AG04450 (cell line): Measurements from ENCODE around the gene ATP23. TPM values are rescaled to one million over a fixed set of nuclear protein-coding genes. Genes with fewer than 3 reads are reported as not detected.

Source experiments
- CTCF ChIA-PET: fragments of 300-600, 350-600 bp; formaldehyde crosslinking; extraction: SDS; loops from one replicate; lab custom pipeline; 2022; ENCODE audit warnings: antibody characterized with exemption, inconsistent platforms; lab: Charles Lee
- POLR2A ChIA-PET: fragments of 350-600 bp; formaldehyde crosslinking; extraction: SDS; loops from one replicate; lab custom pipeline; 2021; ENCODE audit warnings: antibody characterized with exemption, inconsistent platforms; lab: Yijun Ruan, JAX
- DNase-seq: peaks from one replicate; pipeline ENCODE4 v3.0.0-alpha.2; 2011; ENCODE audit warnings: low read depth, low spot score
- H3K27ac ChIP-seq: one replicate; pipeline ENCODE4 v1.5.1; 2012; ENCODE audit warnings: low read depth, low read length, control low read depth
- H3K27me3 ChIP-seq: one replicate; pipeline ENCODE4 v1.6.0; 2012; ENCODE audit warnings: low read length; ENCODE audit not compliant: control insufficient read depth, insufficient read depth
- H3K4me3 ChIP-seq: 2 replicates; pipeline ENCODE4 v1.5.1; 2011; ENCODE audit warnings: mild to moderate bottlenecking, low read depth, low read length, control low read depth
- H3K9me3 ChIP-seq: 2 replicates; pipeline ENCODE4 v1.5.1; 2012; ENCODE audit warnings: low read length; ENCODE audit not compliant: control insufficient read depth, insufficient read depth
- CTCF ChIP-seq: IDR thresholded peaks from 2 replicates; pipeline ENCODE4 v1.5.1; 2011; ENCODE audit warnings: low read depth, low read length, control low read depth, inconsistent platforms
- polyA minus RNA-seq: library from RNA; depleted of rRNA, polyadenylated mRNA; stranded (reverse); fragments of >200 nt; gene quantifications from 2 replicates; pipeline ENCODE4 v1.2.3, GENCODE V29; 2011; rRNA and poly(A)+ RNA removed
- polyA plus RNA-seq: library from polyadenylated mRNA; depleted of rRNA; stranded (reverse); fragments of >200 nt; gene quantifications from 2 replicates; pipeline ENCODE4 v1.2.3, GENCODE V29; 2011; rRNA removed

The ATP23 gene, protein sequence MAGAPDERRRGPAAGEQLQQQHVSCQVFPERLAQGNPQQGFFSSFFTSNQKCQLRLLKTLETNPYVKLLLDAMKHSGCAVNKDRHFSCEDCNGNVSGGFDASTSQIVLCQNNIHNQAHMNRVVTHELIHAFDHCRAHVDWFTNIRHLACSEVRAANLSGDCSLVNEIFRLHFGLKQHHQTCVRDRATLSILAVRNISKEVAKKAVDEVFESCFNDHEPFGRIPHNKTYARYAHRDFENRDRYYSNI
- polyA plus RNA-seq = 8.8 and 13.1 TPM in 2 replicates
- 7.6 and 8.1 TPM in 2 replicates for polyA minus RNA-seq

- DNase-seq = peak; percentile 67
- Histone ChIP-seq H3K27ac (peak within 1 kb of the TSS; percentile 55), H3K9me3 (no peaks in the 10 kb centered on the region; the same call in 1 of the 2 replicates), H3K4me3 (peak within 1 kb of the TSS; percentile 77), H3K27me3 (no peaks in the 10 kb centered on the region)
- POLR2A ChIA-PET = interaction anchor here (0.7 to 1.3 kb wide), 3 partner anchors 22 to 94 kb away, joined by 3 to 4 read pairs (median 3); partner anchors contain the start of gene CTDSP2
- no peak for TF ChIP-seq CTCF
- CTCF ChIA-PET = no interaction called here
These were observed at the start of gene ATP23 for GRCh38 chr12:57941165-57941894. Gene ATP23 (plus strand): TSS chr12:57941567. CDS start chr12:57941702, 135 bp downstream.

DNA sequence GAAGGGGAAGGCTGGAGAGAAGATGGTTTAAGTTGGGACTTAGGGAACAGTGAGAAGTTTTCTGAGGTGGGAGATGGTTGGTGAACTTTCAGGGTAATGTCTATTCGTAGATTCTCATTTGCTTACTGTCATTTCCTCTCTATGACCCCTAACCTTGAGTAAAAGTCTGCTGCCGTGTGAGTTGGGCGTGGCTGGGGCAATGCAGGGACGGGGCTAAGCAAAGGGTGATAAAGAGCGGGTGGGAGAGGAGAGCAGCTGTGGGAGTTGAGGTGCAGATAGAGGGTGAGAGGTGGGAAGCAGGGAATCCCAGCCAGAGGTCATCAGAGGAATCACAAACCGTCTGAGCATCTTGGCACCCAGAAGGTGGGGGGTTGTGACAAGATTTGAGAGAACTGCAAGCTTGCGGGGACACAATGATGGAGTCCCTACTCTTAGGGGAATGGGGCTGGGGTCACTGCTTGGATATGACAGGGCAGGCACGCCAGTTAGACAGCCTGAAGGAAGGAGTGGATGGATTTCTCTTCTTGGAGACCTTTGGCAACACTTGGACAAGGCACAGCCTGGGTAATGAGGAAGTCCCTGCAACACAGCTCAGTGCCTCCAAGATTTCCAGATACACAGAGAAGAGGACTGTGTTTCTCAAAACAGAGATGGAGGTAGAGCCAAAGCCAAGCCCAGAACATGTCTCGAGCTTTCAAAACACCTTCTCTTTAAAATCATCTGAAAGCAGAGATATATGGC is 49.0 kb upstream of the ATP23 start:
- Histone ChIP-seq H3K4me3 (no peak overlapping the region), H3K27me3 (no peaks in the 10 kb centered on the region), H3K27ac (no peak overlapping the region), H3K9me3 (no peaks in the 10 kb centered on the region)
- no peak for TF ChIP-seq CTCF
- ChIA-PET POLR2A (no interaction called here), CTCF (interaction anchor here (1.2 kb wide), 1 partner anchor 13 kb away, joined by 6 read pairs; no protein-coding TSS in a partner anchor)
- DNase-seq = no peak

DNA sequence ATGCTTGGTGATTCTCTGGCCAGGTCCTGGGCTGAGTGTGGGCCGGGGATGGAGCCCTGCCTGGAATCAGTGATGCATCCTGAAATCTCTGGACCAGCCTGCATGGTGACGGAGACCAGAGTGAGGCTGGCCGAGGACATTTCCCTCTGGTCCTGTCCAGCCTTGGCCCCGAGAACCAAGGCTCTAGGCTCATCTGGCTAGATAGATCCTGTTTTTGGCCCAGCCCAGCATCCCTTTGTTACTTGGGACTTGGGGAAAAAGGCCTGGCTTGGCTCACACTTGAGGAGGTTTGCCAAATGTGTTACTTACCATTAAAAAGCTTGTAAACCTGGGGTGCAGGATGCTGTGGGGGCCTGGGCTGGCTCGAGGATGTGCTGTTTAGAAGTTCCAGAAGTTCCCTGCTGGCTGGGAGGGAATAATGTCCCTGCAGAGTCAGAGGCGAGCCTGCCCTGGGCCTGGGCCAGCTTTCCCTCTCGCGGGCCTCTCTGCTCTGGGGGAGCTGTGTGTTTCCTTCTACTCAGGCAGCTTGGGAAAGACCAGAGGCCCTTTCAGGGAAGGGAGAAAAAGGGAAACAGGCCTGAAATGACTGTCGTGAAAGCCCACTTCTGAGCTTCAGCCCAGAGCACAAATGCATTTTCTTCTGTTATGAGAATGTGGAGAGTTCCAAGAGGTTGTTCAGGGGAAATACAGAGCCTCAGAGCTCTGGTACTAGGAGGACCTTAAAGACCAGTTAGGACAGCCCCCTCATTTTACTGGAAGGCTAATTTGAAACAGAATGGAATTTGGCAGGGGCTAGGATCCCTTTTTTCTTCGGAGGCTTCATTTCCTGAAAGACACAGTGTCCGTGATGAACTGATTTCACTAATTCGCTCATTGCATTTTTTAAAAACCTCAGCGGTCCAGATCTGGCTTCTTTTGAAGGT is 47.7 kb upstream of the ATP23 start:
- no peak for TF ChIP-seq CTCF
- no peaks in the 10 kb centered on the region for H3K9me3 ChIP-seq
- POLR2A ChIA-PET = interaction anchor here (0.6 to 7.6 kb wide), 7 partner anchors 9 to 59 kb away, joined by 3 to 114 read pairs (median 7); partner anchors contain the start of gene CTDSP2
- H3K27ac ChIP-seq = peak overlapping the region; percentile 99
- CTCF ChIA-PET = interaction anchor here (1.0 to 3.8 kb wide), 6 partner anchors 11 to 137 kb away, joined by 3 to 33 read pairs (median 6); no protein-coding TSS in a partner anchor
- DNase-seq = peak; percentile 78
- H3K27me3 ChIP-seq = no peaks in the 10 kb centered on the region
- peak overlapping the region; percentile 42 for H3K4me3 ChIP-seq

GRCh38 chr12:57894399-57895292 is 46.7 kb upstream of the ATP23 start:
- DNase-seq = no peak
- Histone ChIP-seq H3K4me3 (peak overlapping the region; percentile 40), H3K27me3 (no peaks in the 10 kb centered on the region), H3K9me3 (no peaks in the 10 kb centered on the region), H3K27ac (peak overlapping the region; percentile 99)
- ChIA-PET CTCF (interaction anchor here (0.7 to 3.8 kb wide), 8 partner anchors 10 to 138 kb away, joined by 3 to 33 read pairs (median 6); no protein-coding TSS in a partner anchor), POLR2A (interaction anchor here (1.2 to 7.6 kb wide), 5 partner anchors 8 to 58 kb away, joined by 4 to 114 read pairs (median 8); partner anchors contain the start of gene CTDSP2)
- TF ChIP-seq CTCF = no peak
